ENCODE results near the gene SETBP1.

The SETBP1 gene

GRCh38 chr18:44998360-44998759, 317.7 kb downstream of the SETBP1 start:
- peaks cover 2 to 5% of the 10 kb centered on the region in 2 donors for H3K9me3 ChIP-seq (replicated peaks in 1 of 2; ENCODE audit: control insufficient read depth in 2 of 2, insufficient read depth in 1 of 2, low read depth in 1 of 2, low read length in 2 of 2)
- H3K4me3 ChIP-seq (ENCODE audit: low read length in 2 of 2): no peak overlapping the region
- H3K9ac ChIP-seq (ENCODE audit: low read depth, low read length, poor library complexity): no peak overlapping the region
- H3K23ac ChIP-seq (ENCODE audit: low read depth, low read length, poor library complexity): no peak overlapping the region
- DNase-seq (ENCODE audit: low spot score): no peak
- no peak overlapping the region for H3K27ac ChIP-seq (replicated peaks; ENCODE audit: low read length)
- H2BK12ac ChIP-seq (ENCODE audit: low read length): no peak overlapping the region
- no peak overlapping the region for H3K4me2 ChIP-seq (ENCODE audit: insufficient read depth, low read length, poor library complexity, severe bottlenecking)
- H2AK5ac ChIP-seq (ENCODE audit: low read depth, low read length): no peak overlapping the region
- no peaks in the 10 kb centered on the region for H3K36me3 ChIP-seq (replicated peaks in 1 of 2; ENCODE audit: control insufficient read depth in 2 of 2, insufficient read depth in 2 of 2, low read length in 2 of 2)
- no peak overlapping the region for H3K18ac ChIP-seq (ENCODE audit: low read length)
- H2BK5ac ChIP-seq (ENCODE audit: low read length): no peak overlapping the region
- H4K8ac ChIP-seq (ENCODE audit: low read depth, low read length): no peak overlapping the region
- H2BK15ac ChIP-seq (ENCODE audit: low read length): no peak overlapping the region
- no peak overlapping the region for H2AFZ ChIP-seq (ENCODE audit: low read length)
- no peaks in the 10 kb centered on the region for H3K79me1 ChIP-seq (ENCODE audit: low read depth, low read length)
- no peaks in the 10 kb centered on the region for H3K4me1 ChIP-seq (ENCODE audit: control insufficient read depth in 2 of 2, insufficient read depth in 1 of 2, low read depth in 1 of 2, low read length in 2 of 2)
- no peak overlapping the region for H3K4ac ChIP-seq (ENCODE audit: low read length)
- no peak overlapping the region for H3K14ac ChIP-seq (ENCODE audit: low read length)
- H2BK120ac ChIP-seq (ENCODE audit: low read depth, low read length): no peak overlapping the region
- WGBS, 2 donors (ENCODE audit: extremely low coverage in 2 of 2, insufficient read length in 2 of 2, insufficient replicate concordance in 1 of 2): no CpG with 5 or more reads among the region's 8 CpGs
- H3K27me3 ChIP-seq (ENCODE audit: control insufficient read depth in 3 of 3, insufficient read depth in 3 of 3, low read depth in 1 of 3, low read length in 3 of 3): no peaks in the 10 kb centered on the region
- H4K91ac ChIP-seq (ENCODE audit: low read depth, low read length, poor library complexity): no peak overlapping the region

GRCh38 chr18:45004546-45005080, 323.9 kb downstream of the SETBP1 start:
- no peak overlapping the region for H3K4me3 ChIP-seq (ENCODE audit: low read length in 2 of 2)
- no peak overlapping the region for H3K4me2 ChIP-seq (ENCODE audit: insufficient read depth, low read length, poor library complexity, severe bottlenecking)
- no peak overlapping the region for H2AK5ac ChIP-seq (ENCODE audit: low read depth, low read length)
- no peaks in the 10 kb centered on the region for H3K27me3 ChIP-seq (ENCODE audit: control insufficient read depth in 3 of 3, insufficient read depth in 3 of 3, low read depth in 1 of 3, low read length in 3 of 3)
- H2BK12ac ChIP-seq (ENCODE audit: low read length): no peak overlapping the region
- no peak overlapping the region for H3K9ac ChIP-seq (ENCODE audit: low read depth, low read length, poor library complexity)
- no peak overlapping the region for H3K23ac ChIP-seq (ENCODE audit: low read depth, low read length, poor library complexity)
- no peaks in the 10 kb centered on the region for H3K36me3 ChIP-seq (replicated peaks in 1 of 2; ENCODE audit: control insufficient read depth in 2 of 2, insufficient read depth in 2 of 2, low read length in 2 of 2)
- no peaks in the 10 kb centered on the region for H3K79me1 ChIP-seq (ENCODE audit: low read depth, low read length)
- H3K27ac ChIP-seq (replicated peaks; ENCODE audit: low read length): no peak overlapping the region
- H2BK15ac ChIP-seq (ENCODE audit: low read length): no peak overlapping the region
- H2BK120ac ChIP-seq (ENCODE audit: low read depth, low read length): no peak overlapping the region
- H3K4me1 ChIP-seq (ENCODE audit: control insufficient read depth in 2 of 2, insufficient read depth in 1 of 2, low read depth in 1 of 2, low read length in 2 of 2): no peaks in the 10 kb centered on the region
- H2BK5ac ChIP-seq (ENCODE audit: low read length): no peak overlapping the region
- no peaks in the 10 kb centered on the region for H3K9me3 ChIP-seq (replicated peaks in 1 of 2; ENCODE audit: control insufficient read depth in 2 of 2, insufficient read depth in 1 of 2, low read depth in 1 of 2, low read length in 2 of 2)
- no peak overlapping the region for H3K4ac ChIP-seq (ENCODE audit: low read length)
- H3K18ac ChIP-seq (ENCODE audit: low read length): no peak overlapping the region
- DNase-seq (ENCODE audit: low spot score): no peak
- no peak overlapping the region for H2AFZ ChIP-seq (ENCODE audit: low read length)
- H4K8ac ChIP-seq (ENCODE audit: low read depth, low read length): no peak overlapping the region
- no CpG with 5 or more reads among the region's 3 CpGs for WGBS, 2 donors (ENCODE audit: extremely low coverage in 2 of 2, insufficient read length in 2 of 2, insufficient replicate concordance in 1 of 2)
- H3K14ac ChIP-seq (ENCODE audit: low read length): no peak overlapping the region
- no peak overlapping the region for H4K91ac ChIP-seq (ENCODE audit: low read depth, low read length, poor library complexity)

GRCh38 chr18:45006934-45007333, 326.2 kb downstream of the SETBP1 start:
- no peak overlapping the region for H4K8ac ChIP-seq (ENCODE audit: low read depth, low read length)
- no peak overlapping the region for H4K91ac ChIP-seq (ENCODE audit: low read depth, low read length, poor library complexity)
- H3K4me3 ChIP-seq (ENCODE audit: low read length in 2 of 2): no peak overlapping the region
- WGBS, 2 donors (ENCODE audit: extremely low coverage in 2 of 2, insufficient read length in 2 of 2, insufficient replicate concordance in 1 of 2): no CpG with 5 or more reads among the region's 2 CpGs
- H3K9ac ChIP-seq (ENCODE audit: low read depth, low read length, poor library complexity): no peak overlapping the region
- no peaks in the 10 kb centered on the region for H3K27me3 ChIP-seq (ENCODE audit: control insufficient read depth in 3 of 3, insufficient read depth in 3 of 3, low read depth in 1 of 3, low read length in 3 of 3)
- no peaks in the 10 kb centered on the region for H3K9me3 ChIP-seq (replicated peaks in 1 of 2; ENCODE audit: control insufficient read depth in 2 of 2, insufficient read depth in 1 of 2, low read depth in 1 of 2, low read length in 2 of 2)
- no peak overlapping the region for H3K14ac ChIP-seq (ENCODE audit: low read length)
- H3K18ac ChIP-seq (ENCODE audit: low read length): no peak overlapping the region
- H3K23ac ChIP-seq (ENCODE audit: low read depth, low read length, poor library complexity): no peak overlapping the region
- H3K36me3 ChIP-seq (replicated peaks in 1 of 2; ENCODE audit: control insufficient read depth in 2 of 2, insufficient read depth in 2 of 2, low read length in 2 of 2): no peaks in the 10 kb centered on the region
- DNase-seq (ENCODE audit: low spot score): no peak
- no peaks in the 10 kb centered on the region for H3K79me1 ChIP-seq (ENCODE audit: low read depth, low read length)
- H2BK5ac ChIP-seq (ENCODE audit: low read length): no peak overlapping the region
- H2BK15ac ChIP-seq (ENCODE audit: low read length): no peak overlapping the region
- H2BK120ac ChIP-seq (ENCODE audit: low read depth, low read length): no peak overlapping the region
- H2AFZ ChIP-seq (ENCODE audit: low read length): no peak overlapping the region
- no peak overlapping the region for H3K4ac ChIP-seq (ENCODE audit: low read length)
- no peak overlapping the region for H2AK5ac ChIP-seq (ENCODE audit: low read depth, low read length)
- no peak overlapping the region for H2BK12ac ChIP-seq (ENCODE audit: low read length)
- H3K4me2 ChIP-seq (ENCODE audit: insufficient read depth, low read length, poor library complexity, severe bottlenecking): no peak overlapping the region
- H3K4me1 ChIP-seq (ENCODE audit: control insufficient read depth in 2 of 2, insufficient read depth in 1 of 2, low read depth in 1 of 2, low read length in 2 of 2): no peaks in the 10 kb centered on the region
- H3K27ac ChIP-seq (replicated peaks; ENCODE audit: low read length): no peak overlapping the region

- no CpG with 5 or more reads among the region's 2 CpGs for WGBS, 2 donors (ENCODE audit: extremely low coverage in 2 of 2, insufficient read length in 2 of 2, insufficient replicate concordance in 1 of 2)
- no peak overlapping the region for H2AK5ac ChIP-seq (ENCODE audit: low read depth, low read length)
- no peak overlapping the region for H2BK120ac ChIP-seq (ENCODE audit: low read depth, low read length)
- no peak for DNase-seq (ENCODE audit: low spot score)
- H3K4me3 ChIP-seq (ENCODE audit: low read length in 2 of 2): no peak overlapping the region
- H2BK12ac ChIP-seq (ENCODE audit: low read length): no peak overlapping the region
- no peak overlapping the region for H2AFZ ChIP-seq (ENCODE audit: low read length)
- H3K27ac ChIP-seq (replicated peaks; ENCODE audit: low read length): no peak overlapping the region
- H3K14ac ChIP-seq (ENCODE audit: low read length): no peak overlapping the region
- H3K9ac ChIP-seq (ENCODE audit: low read depth, low read length, poor library complexity): no peak overlapping the region
- no peak overlapping the region for H2BK15ac ChIP-seq (ENCODE audit: low read length)
- H3K27me3 ChIP-seq (ENCODE audit: control insufficient read depth in 3 of 3, insufficient read depth in 3 of 3, low read depth in 1 of 3, low read length in 3 of 3): no peaks in the 10 kb centered on the region
- H3K79me1 ChIP-seq (ENCODE audit: low read depth, low read length): no peaks in the 10 kb centered on the region
- H4K91ac ChIP-seq (ENCODE audit: low read depth, low read length, poor library complexity): no peak overlapping the region
- H3K4me2 ChIP-seq (ENCODE audit: insufficient read depth, low read length, poor library complexity, severe bottlenecking): no peak overlapping the region
- no peaks in the 10 kb centered on the region for H3K4me1 ChIP-seq (ENCODE audit: control insufficient read depth in 2 of 2, insufficient read depth in 1 of 2, low read depth in 1 of 2, low read length in 2 of 2)
- no peaks in the 10 kb centered on the region for H3K36me3 ChIP-seq (replicated peaks in 1 of 2; ENCODE audit: control insufficient read depth in 2 of 2, insufficient read depth in 2 of 2, low read length in 2 of 2)
- no peaks in the 10 kb centered on the region for H3K9me3 ChIP-seq (replicated peaks in 1 of 2; ENCODE audit: control insufficient read depth in 2 of 2, insufficient read depth in 1 of 2, low read depth in 1 of 2, low read length in 2 of 2)
- no peak overlapping the region for H3K23ac ChIP-seq (ENCODE audit: low read depth, low read length, poor library complexity)
- no peak overlapping the region for H3K4ac ChIP-seq (ENCODE audit: low read length)
- no peak overlapping the region for H3K18ac ChIP-seq (ENCODE audit: low read length)
- H2BK5ac ChIP-seq (ENCODE audit: low read length): no peak overlapping the region
- no peak overlapping the region for H4K8ac ChIP-seq (ENCODE audit: low read depth, low read length)
Observed at GRCh38 chr18:45007531-45007930, 326.8 kb downstream of the SETBP1 start.

Data from neuronal stem cell (in vitro differentiated cells).